ENCODE measurements around the gene MARCHF4. TPM values are rescaled to one million over a fixed set of nuclear protein-coding genes. Genes with fewer than 3 reads are reported as not detected.

Gene MARCHF4
- total and polyA plus RNA-seq, 2 donors (not counting 3 experiments of a cell fraction or from before 2014, with no cell fraction given) = 11.7 to 21.5 TPM

- no peak for FAIRE-seq
- BruUV-seq (replicated peaks) = no TSS peak
- CTCF ChIA-PET = interaction anchor here (0.8 to 1.5 kb wide), 2 partner anchors 19 to 52 kb away, joined by 4 read pairs; no protein-coding TSS in a partner anchor
- no peak overlapping the region for H3K4me2 ChIP-seq (ENCODE audit: insufficient read depth, low read length)
- no peaks in the 10 kb centered on the region for H3K79me2 ChIP-seq (ENCODE audit: control insufficient read depth, insufficient read depth, low read length)
- POLR2A ChIA-PET = no interaction called here
- dilution Hi-C loops (cut with MboI; ENCODE audit: extremely low pct_ligation_motif_present, low sequenced_read_pairs) = no loop called here
- H3K4me3 ChIP-seq (replicated peaks in 1 of 3; ENCODE audit: insufficient read depth in 1 of 3, low read depth in 1 of 3, low read length in 3 of 3) = no peak overlapping the region
- H3K36me3 ChIP-seq (ENCODE audit: control insufficient read depth in 2 of 2, extremely low read depth in 1 of 2, insufficient read depth in 2 of 2, low read length in 2 of 2) = no peaks in the 10 kb centered on the region
- no peaks in the 10 kb centered on the region for H3K9me1 ChIP-seq (replicated peaks; ENCODE audit: control insufficient read depth, extremely low read depth, insufficient read depth, low read length)
- H3K27me3 ChIP-seq (ENCODE audit: control insufficient read depth in 2 of 2, insufficient read depth in 2 of 2, low read length in 2 of 2) = no peaks in the 10 kb centered on the region
- DNase-seq (ENCODE audit: low read depth, low spot score) = no peak
- no peak overlapping the region for H2AFZ ChIP-seq (ENCODE audit: low read depth, low read length)
- H4K20me1 ChIP-seq (replicated peaks; ENCODE audit: control insufficient read depth, extremely low read depth, insufficient read depth, low read length) = no peaks in the 10 kb centered on the region
- H3K9ac ChIP-seq (replicated peaks; ENCODE audit: extremely low read depth, insufficient read depth, low read length) = no peak overlapping the region
- intact Hi-C loops (cut with micrococcal nuclease) = no loop called here
- H3K9me3 ChIP-seq (replicated peaks; ENCODE audit: control insufficient read depth, insufficient read depth, low read length) = no peaks in the 10 kb centered on the region
- H3K4me1 ChIP-seq (ENCODE audit: control insufficient read depth, extremely low read depth, insufficient read depth, low read length) = no peaks in the 10 kb centered on the region
- no peak overlapping the region for H3K27ac ChIP-seq (ENCODE audit: insufficient read depth, low read depth, low read length)
- TF ChIP-seq JUN (IDR thresholded peaks at IDR 0.05; ENCODE audit: borderline replicate concordance, insufficient read depth, insufficient read length, low read depth) (no peak), CTCF (IDR thresholded peaks at IDR 0.05; ENCODE audit: extremely low read depth in 1 of 2, insufficient read depth in 1 of 2, low read depth in 1 of 2, low read length in 2 of 2) (no peak), POLR2A (IDR thresholded peaks at IDR 0.05; ENCODE audit: low read depth, low read length) (no peak), GATA2 (IDR thresholded peaks at IDR 0.05; ENCODE audit: insufficient read depth, insufficient read length, low read depth, low read length) (no peak), POLR2AphosphoS5 (IDR thresholded peaks at IDR 0.05; ENCODE audit: insufficient read depth, low read depth, low read length) (no peak)
Measured at GRCh38 chr2:216379977-216380376, 7.7 kb upstream of the MARCHF4 start.

GRCh38 chr2:216375286-216375685 is 3.0 kb upstream of the MARCHF4 start:
- Histone ChIP-seq H3K4me1 (ENCODE audit: control insufficient read depth, extremely low read depth, insufficient read depth, low read length) (peaks cover 29% of the 10 kb centered on the region), H3K79me2 (ENCODE audit: control insufficient read depth, insufficient read depth, low read length) (peaks cover 10% of the 10 kb centered on the region), H3K4me3 (replicated peaks in 1 of 3; ENCODE audit: insufficient read depth in 1 of 3, low read depth in 1 of 3, low read length in 3 of 3) (no peak overlapping the region), H3K27me3 (ENCODE audit: control insufficient read depth in 2 of 2, insufficient read depth in 2 of 2, low read length in 2 of 2) (no peaks in the 10 kb centered on the region), H3K9me1 (replicated peaks; ENCODE audit: control insufficient read depth, extremely low read depth, insufficient read depth, low read length) (no peaks in the 10 kb centered on the region), H3K4me2 (ENCODE audit: insufficient read depth, low read length) (no peak overlapping the region), H2AFZ (ENCODE audit: low read depth, low read length) (no peak overlapping the region), H3K36me3 (ENCODE audit: control insufficient read depth in 2 of 2, extremely low read depth in 1 of 2, insufficient read depth in 2 of 2, low read length in 2 of 2) (no peaks in the 10 kb centered on the region), H3K9me3 (replicated peaks; ENCODE audit: control insufficient read depth, insufficient read depth, low read length) (no peaks in the 10 kb centered on the region), H3K9ac (replicated peaks; ENCODE audit: extremely low read depth, insufficient read depth, low read length) (no peak overlapping the region), H4K20me1 (replicated peaks; ENCODE audit: control insufficient read depth, extremely low read depth, insufficient read depth, low read length) (no peaks in the 10 kb centered on the region), H3K27ac (ENCODE audit: insufficient read depth, low read depth, low read length) (no peak overlapping the region)
- ChIA-PET POLR2A (no interaction called here), CTCF (interaction anchor here (0.8 to 1.1 kb wide), 2 partner anchors 28 to 30 kb away, joined by 3 to 4 read pairs; no protein-coding TSS in a partner anchor)
- no peak for DNase-seq (ENCODE audit: low read depth, low spot score)
- no TSS peak for BruUV-seq (replicated peaks)
- TF ChIP-seq POLR2AphosphoS5 (IDR thresholded peaks at IDR 0.05; ENCODE audit: insufficient read depth, low read depth, low read length) (no peak), EZH2 (IDR thresholded peaks at IDR 0.05; ENCODE audit: borderline replicate concordance, low read depth, low read length, severe bottlenecking) (no peak)
- dilution Hi-C loops (cut with MboI; ENCODE audit: extremely low pct_ligation_motif_present, low sequenced_read_pairs) (no loop called here), intact Hi-C loops (cut with micrococcal nuclease) (no loop called here)
- no peak for FAIRE-seq

Measured in endothelial cell of umbilical vein (primary cell).